NB4 (cell line): ENCODE data around the gene LDLRAD3.

Experiments
- CTCF ChIP-seq: IDR thresholded peaks from one replicate; pipeline ENCODE4 v1.5.1; 2012; ENCODE audit warnings: low read depth, low read length
- MYC ChIP-seq: IDR thresholded peaks from 2 replicates; pipeline ENCODE4 v1.6.1; 2011; ENCODE audit warnings: low read depth, low read length
- POLR2A ChIP-seq: IDR thresholded peaks from 2 replicates; pipeline ENCODE4 v1.6.1; 2011; ENCODE audit warnings: mild to moderate bottlenecking; ENCODE audit not compliant: insufficient read length; ENCODE audit errors: extremely low read depth

GRCh38 chr11:35964841-35965240, 21.0 kb downstream of the LDLRAD3 start:
- TF ChIP-seq POLR2A (no peak), CTCF (no peak), MYC (no peak)
